ENCODE results near the gene RNASE12.
"Not testable (repeated sequence)": the region's sequence is repeated elsewhere in the genome, so short reads cannot be mapped to it uniquely, and the experiment has no call there.

DNA sequence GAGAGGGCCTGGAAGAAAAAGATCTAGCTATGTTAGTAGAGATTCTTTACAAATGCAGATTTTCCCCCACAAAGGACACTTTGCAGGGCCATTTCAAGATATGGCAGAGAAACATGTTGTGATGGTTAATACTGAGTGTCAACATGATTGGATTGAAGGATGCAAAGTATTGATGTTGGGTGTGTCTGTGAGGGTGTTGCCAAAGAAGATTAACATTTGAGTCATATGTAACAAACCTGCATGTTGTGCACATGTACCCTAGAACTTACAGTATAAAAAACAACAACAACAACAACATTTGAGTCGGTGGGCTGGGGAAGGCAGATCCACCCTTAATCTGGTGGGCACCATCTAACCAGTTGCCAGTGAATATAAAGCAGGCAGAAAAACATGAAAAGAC is 24.0 kb downstream of the RNASE12 start:
- TF ChIP-seq, protein P1, sequence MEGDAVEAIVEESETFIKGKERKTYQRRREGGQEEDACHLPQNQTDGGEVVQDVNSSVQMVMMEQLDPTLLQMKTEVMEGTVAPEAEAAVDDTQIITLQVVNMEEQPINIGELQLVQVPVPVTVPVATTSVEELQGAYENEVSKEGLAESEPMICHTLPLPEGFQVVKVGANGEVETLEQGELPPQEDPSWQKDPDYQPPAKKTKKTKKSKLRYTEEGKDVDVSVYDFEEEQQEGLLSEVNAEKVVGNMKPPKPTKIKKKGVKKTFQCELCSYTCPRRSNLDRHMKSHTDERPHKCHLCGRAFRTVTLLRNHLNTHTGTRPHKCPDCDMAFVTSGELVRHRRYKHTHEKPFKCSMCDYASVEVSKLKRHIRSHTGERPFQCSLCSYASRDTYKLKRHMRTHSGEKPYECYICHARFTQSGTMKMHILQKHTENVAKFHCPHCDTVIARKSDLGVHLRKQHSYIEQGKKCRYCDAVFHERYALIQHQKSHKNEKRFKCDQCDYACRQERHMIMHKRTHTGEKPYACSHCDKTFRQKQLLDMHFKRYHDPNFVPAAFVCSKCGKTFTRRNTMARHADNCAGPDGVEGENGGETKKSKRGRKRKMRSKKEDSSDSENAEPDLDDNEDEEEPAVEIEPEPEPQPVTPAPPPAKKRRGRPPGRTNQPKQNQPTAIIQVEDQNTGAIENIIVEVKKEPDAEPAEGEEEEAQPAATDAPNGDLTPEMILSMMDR (IDR thresholded peaks at IDR 0.05; ENCODE audit: poor library complexity), result not testable (repeated sequence)
- not testable (repeated sequence) for TF ChIP-seq EZH2 (IDR thresholded peaks at IDR 0.05; ENCODE audit: borderline replicate concordance)

Data from hepatocyte (in vitro differentiated cells).